Adrenal gland (tissue), 12 donors: Measurements from ENCODE around the gene ACVR1B. TPM values are rescaled to one million over a fixed set of nuclear protein-coding genes. Genes with fewer than 3 reads are reported as not detected.

ENCODE experiments used
- DNase-seq, 7 donors: peaks; one replicate each; pipeline ENCODE4 v3.0.0-alpha.2; 2019 to 2020
- H3K27ac ChIP-seq, 5 donors: fragments of 200-600 bp; sonication (generic) in 4 of 5; 1 replicate in 3 of 5; 2 replicates in 2 of 5; pipeline versions ENCODE4 v1.5.1 to v1.8.0; 2016 to 2020; ENCODE audit warnings: mild to moderate bottlenecking in 1 of 5
- H3K27me3 ChIP-seq: fragments of 200-600 bp; 2 replicates; pipeline ENCODE4 v1.8.0; 2021
- H3K36me3 ChIP-seq, 2 donors: fragments of 200-600 bp; replicated peaks in 1 of 2; 1 replicate in 1 of 2; 2 replicates in 1 of 2; pipeline versions ENCODE4 v1.5.1 to v1.8.0; 2018 to 2022
- H3K4me1 ChIP-seq, 2 donors: fragments of 200-600 bp; replicated peaks in 1 of 2; 1 replicate in 1 of 2; 2 replicates in 1 of 2; pipeline versions ENCODE4 v1.5.1 to v1.8.0; 2018 to 2021
- H3K4me3 ChIP-seq, 4 donors: fragments of 200-600 bp; sonication (generic) in 3 of 4; one replicate each; pipeline ENCODE4 v1.5.1; 2016 to 2018
- H3K9me3 ChIP-seq, 3 donors: fragments of 200-600 bp; sonication (generic) in 1 of 3; replicated peaks in 1 of 3; 1 replicate in 2 of 3; 2 replicates in 1 of 3; pipeline versions ENCODE4 v1.5.1 to v1.8.0; 2016 to 2021
- CTCF ChIP-seq, 6 experiments: fragments of 450-650 bp in 4 of 6; fragments of 200-600 bp in 2 of 6; sonication (generic) in 1 of 6; IDR thresholded peaks; 1 replicate in 5 of 6; 2 replicates in 1 of 6; pipeline versions ENCODE4 v1.5.1 to v1.8.0; 2016 to 2021; ENCODE audit warnings: antibody characterized with exemption in 6 of 6, mild to moderate bottlenecking in 2 of 6, moderate library complexity in 1 of 6
- POLR2A ChIP-seq, 2 donors: fragments of 450-650 bp; IDR thresholded peaks; one replicate each; pipeline ENCODE4 v1.6.1; 2017; ENCODE audit warnings: antibody characterized with exemption in 2 of 2, mild to moderate bottlenecking in 2 of 2, moderate library complexity in 1 of 2
- WGBS, 4 donors: extraction: QIAGEN DNeasy Blood & Tissue Kit in 2 of 4; methylation state at CpG; one replicate each; pipeline versions ENCODE4 v1.1.5 to v1.1.7; 2013 to 2017; 5-methylcytosine and 5-hydroxymethylcytosine counted together
- intact Hi-C, 2 donors: fragments of 100-400 bp; cut with DNase I; formaldehyde crosslinking; loops; one replicate each; pipeline versions ENCODE4 v1.14.1 to v1.15.0; 2022 to 2023
- polyA plus RNA-seq, 3 donors: library from polyadenylated mRNA; stranded (reverse); fragments of 200-250 nt in 2 of 3; fragments of 350-450 nt in 1 of 3; fragmentation: Illumina TruSeq in 1 of 3; extraction: RNeasy Lipid Tissue Mini Kit (QIAGEN cat#74804) in 1 of 3; gene quantifications; one replicate each; pipeline ENCODE4 v1.2.3, GENCODE V29; 2013 to 2014
- total RNA-seq, 9 donors: library from RNA; depleted of rRNA in 4 of 9; stranded (reverse); fragments of >200 nt in 4 of 9; fragments of 120-200 nt in 1 of 9; fragmentation: NEBNext Ultra II Directional in 1 of 9; extraction: Animal tissue kit (Norgen Biotek cat#: 25700) in 1 of 9; gene quantifications; one replicate each; pipeline versions ENCODE4 v1.1.0 to v1.2.4, GENCODE V29; 2013 to 2023
- donor health status: healthy with polysubstance abuse.
- donor health status: Bipolar disorder and iron deficiency.
- donor health status: DM: yes; HTN: yes; CAD: no.
- donor health status: DM: no; HTN: no; CAD: no.
- donor health status: DM: no; HTN: no; CAD: no.
- donor health status: DM: yes; HTN: yes; CAD: no.

Gene ACVR1B
- total and polyA plus RNA-seq, 12 donors = 6.3 to 26.3 (median 13.9) TPM

GRCh38 chr12:51960890-51961289 is 9.4 kb downstream of the ACVR1B start:
- peaks cover 0 to 45% of the 10 kb centered on the region in 2 donors for H3K4me1 ChIP-seq
- intact Hi-C loops = no loop called here

GRCh38 chr12:51961834-51962233 is 10.3 kb downstream of the ACVR1B start:
- H3K36me3 ChIP-seq = no peaks in the 10 kb centered on the region
- H3K27ac ChIP-seq = no peak overlapping the region
- no peaks in the 10 kb centered on the region for H3K27me3 ChIP-seq
- intact Hi-C loops = no loop called here
- DNase-seq = no peak
- peaks cover 0 to 40% of the 10 kb centered on the region in 2 donors for H3K4me1 ChIP-seq
- no peaks in the 10 kb centered on the region for H3K9me3 ChIP-seq
- TF ChIP-seq CTCF (IDR thresholded peaks at IDR 0.05) = no peak
- no peak for TF ChIP-seq POLR2A (IDR thresholded peaks at IDR 0.05)
- H3K4me3 ChIP-seq = no peak overlapping the region
- 17 to 43% (median 32%) methylated on average over 1 of the region's 1 CpG for WGBS, 4 donors

More at GRCh38 chr12:51960890-51961289, 9.4 kb downstream of the ACVR1B start:
- no peak for DNase-seq
- H3K9me3 ChIP-seq = no peaks in the 10 kb centered on the region
- H3K27ac ChIP-seq = peak overlapping the region in 1 of 5 donors; percentile 19
- H3K36me3 ChIP-seq = no peaks in the 10 kb centered on the region
- 83 to 91% (median 89%) methylated on average over 6 of the region's 6 CpGs for WGBS, 4 donors
- no peaks in the 10 kb centered on the region for H3K27me3 ChIP-seq
- no peak for TF ChIP-seq POLR2A (IDR thresholded peaks at IDR 0.05)
- TF ChIP-seq CTCF (IDR thresholded peaks at IDR 0.05) = no peak
- no peak overlapping the region for H3K4me3 ChIP-seq

- Histone ChIP-seq H3K4me1 (peaks cover 0 to 40% of the 10 kb centered on the region in 2 donors), H3K27ac (no peak overlapping the region), H3K4me3 (no peak overlapping the region), H3K27me3 (no peaks in the 10 kb centered on the region), H3K9me3 (no peaks in the 10 kb centered on the region), H3K36me3 (no peaks in the 10 kb centered on the region)
- DNase-seq = no peak
- TF ChIP-seq CTCF (IDR thresholded peaks at IDR 0.05) (no peak), POLR2A (IDR thresholded peaks at IDR 0.05) (no peak)
- intact Hi-C loops = no loop called here
- 58 to 84% (median 78%) methylated on average over 3 of the region's 3 CpGs for WGBS, 4 donors
These were observed 11.2 kb downstream of the ACVR1B start for GRCh38 chr12:51962737-51963136.

GRCh38 chr12:51963477-51963876 is 12.0 kb downstream of the ACVR1B start:
- TF ChIP-seq CTCF (IDR thresholded peaks at IDR 0.05) (no peak), POLR2A (IDR thresholded peaks at IDR 0.05) (no peak)
- intact Hi-C loops = no loop called here
- Histone ChIP-seq H3K4me3 (no peak overlapping the region), H3K27ac (no peak overlapping the region), H3K27me3 (no peaks in the 10 kb centered on the region), H3K36me3 (no peaks in the 10 kb centered on the region), H3K9me3 (no peaks in the 10 kb centered on the region), H3K4me1 (peaks cover 0 to 39% of the 10 kb centered on the region in 2 donors)
- no peak for DNase-seq
- 93 to 100% (median 97%) methylated on average over 4 of the region's 4 CpGs for WGBS, 4 donors
